22Rv1 (cell line): ENCODE measurements around the gene TXK.

Experiments
- ZFX ChIP-seq: fragments of 450-650 bp; IDR thresholded peaks from 2 replicates; pipeline ENCODE4 v1.6.1; 2017; ENCODE audit warnings: antibody characterized with exemption, borderline replicate concordance
- TF ChIP-seq, protein P1 (sequence below): fragments of 450-650 bp; IDR thresholded peaks from 2 replicates; pipeline ENCODE4 v1.5.1; 2017; ENCODE audit warnings: mild to moderate bottlenecking

DNA sequence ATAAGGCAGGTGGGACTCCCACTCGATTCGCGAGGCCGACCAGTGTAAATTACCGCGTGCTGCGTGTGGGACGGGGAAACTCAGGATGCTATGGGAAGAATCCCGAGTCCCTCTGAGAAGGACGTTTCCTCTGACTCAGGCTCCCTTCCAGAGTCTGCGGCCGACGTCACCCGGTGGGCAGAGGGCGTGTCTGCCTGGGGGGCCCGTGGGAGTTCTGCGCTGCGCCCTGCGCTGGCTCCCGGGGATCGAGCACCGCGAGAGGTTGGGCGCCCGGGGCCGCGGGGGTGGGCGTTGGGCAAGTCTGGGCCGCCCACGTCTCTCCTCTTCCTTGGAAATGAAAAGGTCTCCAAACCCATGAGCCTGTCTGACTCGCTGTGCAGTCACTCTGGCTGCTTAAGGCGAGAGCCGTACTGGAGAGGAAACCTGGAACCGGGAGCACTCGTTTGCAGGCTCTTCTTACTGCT lies 116.9 kb downstream of the TXK start:
- TF ChIP-seq, protein P1, sequence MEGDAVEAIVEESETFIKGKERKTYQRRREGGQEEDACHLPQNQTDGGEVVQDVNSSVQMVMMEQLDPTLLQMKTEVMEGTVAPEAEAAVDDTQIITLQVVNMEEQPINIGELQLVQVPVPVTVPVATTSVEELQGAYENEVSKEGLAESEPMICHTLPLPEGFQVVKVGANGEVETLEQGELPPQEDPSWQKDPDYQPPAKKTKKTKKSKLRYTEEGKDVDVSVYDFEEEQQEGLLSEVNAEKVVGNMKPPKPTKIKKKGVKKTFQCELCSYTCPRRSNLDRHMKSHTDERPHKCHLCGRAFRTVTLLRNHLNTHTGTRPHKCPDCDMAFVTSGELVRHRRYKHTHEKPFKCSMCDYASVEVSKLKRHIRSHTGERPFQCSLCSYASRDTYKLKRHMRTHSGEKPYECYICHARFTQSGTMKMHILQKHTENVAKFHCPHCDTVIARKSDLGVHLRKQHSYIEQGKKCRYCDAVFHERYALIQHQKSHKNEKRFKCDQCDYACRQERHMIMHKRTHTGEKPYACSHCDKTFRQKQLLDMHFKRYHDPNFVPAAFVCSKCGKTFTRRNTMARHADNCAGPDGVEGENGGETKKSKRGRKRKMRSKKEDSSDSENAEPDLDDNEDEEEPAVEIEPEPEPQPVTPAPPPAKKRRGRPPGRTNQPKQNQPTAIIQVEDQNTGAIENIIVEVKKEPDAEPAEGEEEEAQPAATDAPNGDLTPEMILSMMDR: no peak
- TF ChIP-seq ZFX: no peak
